Activated naive CD4-positive, alpha-beta T cell treated with Interleukin-2 at 50 U/mL for 16 hours (primary cell): ENCODE results near the gene TRIM15.
"Not testable (repeated sequence)": the region's sequence is repeated elsewhere in the genome, so short reads cannot be mapped to it uniquely, and the experiment has no call there.

Experiments
- DNase-seq: peaks from one replicate; pipeline ENCODE4 v3.0.0-alpha.2; 2020

TRIM15 gene

GRCh38 chr6:30163918-30164654, 740 bp downstream of the TRIM15 start:
- DNase-seq = no peak

- DNase-seq = no peak
Measured at GRCh38 chr6:30164714-30165113, 1.4 kb downstream of the TRIM15 start.

- DNase-seq = not testable (repeated sequence)
Measured at GRCh38 chr6:30165238-30165637, 1.9 kb downstream of the TRIM15 start.

- DNase-seq = no peak
Measured at GRCh38 chr6:30167101-30167500, 3.8 kb downstream of the TRIM15 start.

- DNase-seq = no peak
Measured at GRCh38 chr6:30168741-30169140, 5.4 kb downstream of the TRIM15 start.

- no peak for DNase-seq
Measured at GRCh38 chr6:30169658-30170614, 6.6 kb downstream of the TRIM15 start.

GRCh38 chr6:30171677-30172471, 8.5 kb downstream of the TRIM15 start:
- DNase-seq = no peak

- DNase-seq = no peak
Measured at GRCh38 chr6:30172681-30173080, 9.3 kb downstream of the TRIM15 start.

GRCh38 chr6:30175765-30176164, 12.4 kb downstream of the TRIM15 start:
- no peak for DNase-seq

GRCh38 chr6:30178837-30179236, 15.5 kb downstream of the TRIM15 start:
- DNase-seq = no peak

- no peak for DNase-seq
Measured at GRCh38 chr6:30180145-30180544, 16.8 kb downstream of the TRIM15 start.

GRCh38 chr6:30184417-30185031, 21.2 kb downstream of the TRIM15 start:
- no peak for DNase-seq

- no peak for DNase-seq
Measured at GRCh38 chr6:30185846-30186484, 22.6 kb downstream of the TRIM15 start.

- no peak for DNase-seq
Measured at GRCh38 chr6:30188541-30188940, 25.2 kb downstream of the TRIM15 start.

GRCh38 chr6:30192076-30192475, 28.7 kb downstream of the TRIM15 start:
- DNase-seq = no peak

GRCh38 chr6:30194797-30195690, 31.7 kb downstream of the TRIM15 start:
- no peak for DNase-seq

GRCh38 chr6:30195951-30196350, 32.6 kb downstream of the TRIM15 start:
- no peak for DNase-seq

GRCh38 chr6:30196376-30196775, 33.0 kb downstream of the TRIM15 start:
- no peak for DNase-seq

- no peak for DNase-seq
Measured at GRCh38 chr6:30198166-30199084, 35.1 kb downstream of the TRIM15 start.
